ENCODE measurements around the gene LIPC. TPM values are rescaled to one million over a fixed set of nuclear protein-coding genes. Genes with fewer than 3 reads are reported as not detected.

Gene LIPC
- total and polyA plus RNA-seq, 2 donors (not counting 3 experiments of a cell fraction or from before 2014, with no cell fraction given) = not detected

GRCh38 chr15:58515807-58516206, 84.0 kb downstream of the LIPC start:
- intact Hi-C loops (cut with micrococcal nuclease) (no loop called here), dilution Hi-C loops (cut with MboI; ENCODE audit: extremely low pct_ligation_motif_present, low sequenced_read_pairs) (no loop called here)
- no peaks in the 10 kb centered on the region for H3K79me2 ChIP-seq (ENCODE audit: control insufficient read depth, insufficient read depth, low read length)
- H3K4me1 ChIP-seq (ENCODE audit: control insufficient read depth, extremely low read depth, insufficient read depth, low read length) = peaks cover 19% of the 10 kb centered on the region
- H4K20me1 ChIP-seq (replicated peaks; ENCODE audit: control insufficient read depth, extremely low read depth, insufficient read depth, low read length) = no peaks in the 10 kb centered on the region
- ChIA-PET CTCF (interaction anchor here (0.6 kb wide), 1 partner anchor 255 kb away, joined by 3 read pairs; the partner anchor contains the start of gene MINDY2), POLR2A (no interaction called here)
- BruUV-seq (replicated peaks) = no TSS peak
- H3K4me2 ChIP-seq (ENCODE audit: insufficient read depth, low read length) = no peak overlapping the region
- H3K9ac ChIP-seq (replicated peaks; ENCODE audit: extremely low read depth, insufficient read depth, low read length) = no peak overlapping the region
- no peaks in the 10 kb centered on the region for H3K36me3 ChIP-seq (ENCODE audit: control insufficient read depth in 2 of 2, extremely low read depth in 1 of 2, insufficient read depth in 2 of 2, low read length in 2 of 2)
- no peaks in the 10 kb centered on the region for H3K9me1 ChIP-seq (replicated peaks; ENCODE audit: control insufficient read depth, extremely low read depth, insufficient read depth, low read length)
- H3K27ac ChIP-seq (ENCODE audit: insufficient read depth, low read depth, low read length) = no peak overlapping the region
- TF ChIP-seq JUN (IDR thresholded peaks at IDR 0.05; ENCODE audit: borderline replicate concordance, insufficient read depth, insufficient read length, low read depth) (no peak), MYC (IDR thresholded peaks at IDR 0.05; ENCODE audit: low read depth, low read length) (no peak)
- DNase-seq (ENCODE audit: low read depth, low spot score) (no peak), FAIRE-seq (no peak)
- no peak overlapping the region for H2AFZ ChIP-seq (ENCODE audit: low read depth, low read length)
- H3K4me3 ChIP-seq (replicated peaks in 1 of 3; ENCODE audit: insufficient read depth in 1 of 3, low read depth in 1 of 3, low read length in 3 of 3) = no peak overlapping the region
- no peaks in the 10 kb centered on the region for H3K9me3 ChIP-seq (replicated peaks; ENCODE audit: control insufficient read depth, insufficient read depth, low read length)
- no peaks in the 10 kb centered on the region for H3K27me3 ChIP-seq (ENCODE audit: control insufficient read depth in 2 of 2, insufficient read depth in 2 of 2, low read length in 2 of 2)

- DNase-seq (ENCODE audit: low read depth, low spot score) = peak; percentile 5
These were observed 85.5 kb downstream of the LIPC start for GRCh38 chr15:58517252-58517681.

More at GRCh38 chr15:58517252-58517681, 85.5 kb downstream of the LIPC start:
- POLR2A ChIA-PET = no interaction called here
- no peaks in the 10 kb centered on the region for H3K36me3 ChIP-seq (ENCODE audit: control insufficient read depth in 2 of 2, extremely low read depth in 1 of 2, insufficient read depth in 2 of 2, low read length in 2 of 2)
- no peaks in the 10 kb centered on the region for H3K9me1 ChIP-seq (replicated peaks; ENCODE audit: control insufficient read depth, extremely low read depth, insufficient read depth, low read length)
- no peak overlapping the region for H3K9ac ChIP-seq (replicated peaks; ENCODE audit: extremely low read depth, insufficient read depth, low read length)
- FAIRE-seq = no peak
- CTCF ChIA-PET = interaction anchor here (0.9 to 1.7 kb wide), 2 partner anchors 10 to 243 kb away, joined by 3 to 5 read pairs; no protein-coding TSS in a partner anchor
- H3K4me2 ChIP-seq (ENCODE audit: insufficient read depth, low read length) = no peak overlapping the region
- no peak overlapping the region for H2AFZ ChIP-seq (ENCODE audit: low read depth, low read length)
- dilution Hi-C loops (cut with MboI; ENCODE audit: extremely low pct_ligation_motif_present, low sequenced_read_pairs) (no loop called here), intact Hi-C loops (cut with micrococcal nuclease) (no loop called here)
- H3K4me3 ChIP-seq (replicated peaks in 1 of 3; ENCODE audit: insufficient read depth in 1 of 3, low read depth in 1 of 3, low read length in 3 of 3) = no peak overlapping the region
- TF ChIP-seq POLR2AphosphoS5 (IDR thresholded peaks at IDR 0.05; ENCODE audit: insufficient read depth, low read depth, low read length) (no peak), POLR2A (IDR thresholded peaks at IDR 0.05; ENCODE audit: low read depth, low read length) (no peak), JUN (IDR thresholded peaks at IDR 0.05; ENCODE audit: borderline replicate concordance, insufficient read depth, insufficient read length, low read depth) (no peak), GATA2 (IDR thresholded peaks at IDR 0.05; ENCODE audit: insufficient read depth, insufficient read length, low read depth, low read length) (no peak), FOS (IDR thresholded peaks at IDR 0.05; ENCODE audit: borderline replicate concordance, insufficient read depth, low read length) (no peak), EZH2 (IDR thresholded peaks at IDR 0.05; ENCODE audit: borderline replicate concordance, low read depth, low read length, severe bottlenecking) (no peak), MYC (IDR thresholded peaks at IDR 0.05; ENCODE audit: low read depth, low read length) (no peak)
- TF ChIP-seq, protein P1, sequence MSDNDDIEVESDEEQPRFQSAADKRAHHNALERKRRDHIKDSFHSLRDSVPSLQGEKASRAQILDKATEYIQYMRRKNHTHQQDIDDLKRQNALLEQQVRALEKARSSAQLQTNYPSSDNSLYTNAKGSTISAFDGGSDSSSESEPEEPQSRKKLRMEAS (IDR thresholded peaks at IDR 0.05; ENCODE audit: insufficient read depth, insufficient read length) = no peak
- TF ChIP-seq, protein P2, sequence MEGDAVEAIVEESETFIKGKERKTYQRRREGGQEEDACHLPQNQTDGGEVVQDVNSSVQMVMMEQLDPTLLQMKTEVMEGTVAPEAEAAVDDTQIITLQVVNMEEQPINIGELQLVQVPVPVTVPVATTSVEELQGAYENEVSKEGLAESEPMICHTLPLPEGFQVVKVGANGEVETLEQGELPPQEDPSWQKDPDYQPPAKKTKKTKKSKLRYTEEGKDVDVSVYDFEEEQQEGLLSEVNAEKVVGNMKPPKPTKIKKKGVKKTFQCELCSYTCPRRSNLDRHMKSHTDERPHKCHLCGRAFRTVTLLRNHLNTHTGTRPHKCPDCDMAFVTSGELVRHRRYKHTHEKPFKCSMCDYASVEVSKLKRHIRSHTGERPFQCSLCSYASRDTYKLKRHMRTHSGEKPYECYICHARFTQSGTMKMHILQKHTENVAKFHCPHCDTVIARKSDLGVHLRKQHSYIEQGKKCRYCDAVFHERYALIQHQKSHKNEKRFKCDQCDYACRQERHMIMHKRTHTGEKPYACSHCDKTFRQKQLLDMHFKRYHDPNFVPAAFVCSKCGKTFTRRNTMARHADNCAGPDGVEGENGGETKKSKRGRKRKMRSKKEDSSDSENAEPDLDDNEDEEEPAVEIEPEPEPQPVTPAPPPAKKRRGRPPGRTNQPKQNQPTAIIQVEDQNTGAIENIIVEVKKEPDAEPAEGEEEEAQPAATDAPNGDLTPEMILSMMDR (IDR thresholded peaks at IDR 0.05; ENCODE audit: extremely low read depth in 1 of 2, insufficient read depth in 1 of 2, low read depth in 1 of 2, low read length in 2 of 2) = no peak
- no peaks in the 10 kb centered on the region for H3K9me3 ChIP-seq (replicated peaks; ENCODE audit: control insufficient read depth, insufficient read depth, low read length)
- H3K27me3 ChIP-seq (ENCODE audit: control insufficient read depth in 2 of 2, insufficient read depth in 2 of 2, low read length in 2 of 2) = no peaks in the 10 kb centered on the region
- H3K4me1 ChIP-seq (ENCODE audit: control insufficient read depth, extremely low read depth, insufficient read depth, low read length) = peaks cover 27% of the 10 kb centered on the region
- H3K79me2 ChIP-seq (ENCODE audit: control insufficient read depth, insufficient read depth, low read length) = no peaks in the 10 kb centered on the region
- no peak overlapping the region for H3K27ac ChIP-seq (ENCODE audit: insufficient read depth, low read depth, low read length)
- no peaks in the 10 kb centered on the region for H4K20me1 ChIP-seq (replicated peaks; ENCODE audit: control insufficient read depth, extremely low read depth, insufficient read depth, low read length)
- no TSS peak for BruUV-seq (replicated peaks)

Data from endothelial cell of umbilical vein (primary cell).